Heart right ventricle (tissue), 16 donors: ENCODE data around the gene TRIAP1. TPM values are rescaled to one million over a fixed set of nuclear protein-coding genes. Genes with fewer than 3 reads are reported as not detected.

Source experiments
- ATAC-seq, 8 donors: fragments of 200-7000 bp; cut with Tn5 transposase; one replicate each; pipeline ENCODE4 v1.9.1; 2020; ENCODE audit warnings: mild to moderate bottlenecking in 8 of 8, moderate library complexity in 8 of 8, moderate number of reproducible peaks in 1 of 8
- DNase-seq, 2 donors: peaks; one replicate each; pipeline ENCODE4 v3.0.0-alpha.2; 2020
- H3K27ac ChIP-seq, 10 donors: fragments of 200-600 bp; sonication (generic) in 2 of 10; one replicate each; pipeline versions ENCODE4 v1.5.0 to v1.8.0; 2020 to 2022; ENCODE audit warnings: mild to moderate bottlenecking in 3 of 10
- H3K27me3 ChIP-seq, 7 donors: fragments of 200-600 bp; one replicate each; pipeline ENCODE4 v1.8.0; 2021 to 2022; ENCODE audit warnings: mild to moderate bottlenecking in 2 of 7
- H3K36me3 ChIP-seq, 9 donors: fragments of 200-600 bp; sonication (generic) in 1 of 9; one replicate each; pipeline versions ENCODE4 v1.5.0 to v1.8.0; 2020 to 2022; ENCODE audit warnings: mild to moderate bottlenecking in 2 of 9
- H3K4me1 ChIP-seq, 9 donors: fragments of 200-600 bp; sonication (generic) in 1 of 9; one replicate each; pipeline versions ENCODE4 v1.5.0 to v1.8.0; 2020 to 2022; ENCODE audit warnings: mild to moderate bottlenecking in 4 of 9
- H3K4me3 ChIP-seq, 10 donors: fragments of 200-600 bp; sonication (generic) in 2 of 10; one replicate each; pipeline versions ENCODE4 v1.5.0 to v1.8.0; 2020 to 2022; ENCODE audit warnings: mild to moderate bottlenecking in 7 of 10, moderate library complexity in 2 of 10
- H3K9me3 ChIP-seq, 11 donors: fragments of 200-600 bp in 10 of 11; sonication (generic) in 2 of 11; one replicate each; pipeline versions ENCODE4 v1.5.0 to v1.8.0; 2013 to 2022; ENCODE audit warnings: mild to moderate bottlenecking in 2 of 11, control low read depth in 1 of 11, moderate library complexity in 1 of 11
- WGBS, 2 donors: extraction: QIAGEN DNeasy Blood & Tissue Kit; methylation state at CpG; one replicate each; pipeline ENCODE4 v1.1.7; 2013; ENCODE audit warnings: inconsistent platforms in 1 of 2; 5-methylcytosine and 5-hydroxymethylcytosine counted together
- intact Hi-C, 10 donors: fragments of 100-400 bp; cut with DNase I; formaldehyde crosslinking; loops; one replicate each; pipeline versions ENCODE4 v1.11.1 to v1.14.2; 2022
- polyA plus RNA-seq, 2 donors: library from polyadenylated mRNA; stranded (reverse); fragments of 200-250 nt; gene quantifications; one replicate each; pipeline ENCODE4 v1.2.3, GENCODE V29; 2013
- total RNA-seq, 10 donors: library from RNA; stranded (reverse); fragmentation: NEBNext Ultra II Directional in 3 of 10; extraction: Animal tissue kit (Norgen Biotek cat#: 25700) in 3 of 10; gene quantifications; one replicate each; pipeline versions ENCODE4 v1.2.1 to v1.2.4, GENCODE V29; 2021 to 2023
- TF ChIP-seq, protein P1 (sequence below), 9 donors: fragments of 200-600 bp; sonication (generic) in 2 of 9; IDR thresholded peaks; one replicate each; pipeline versions ENCODE4 v1.5.0 to v1.8.0; 2021 to 2022; ENCODE audit warnings: antibody characterized with exemption in 9 of 9, mild to moderate bottlenecking in 5 of 9, moderate library complexity in 1 of 9
- donor health status: Arrhythmogenic right ventricular cardiomyopathy.
- donor health status: ischemic (EF 13 %, LVEDD 7.1; RV severe dilation, severe dysfunction).
- donor health status: healthy with polysubstance abuse.
- donor health status: DM: no; HTN: yes; CAD: no.
- donor health status: DM: no; HTN: no; CAD: no.
- donor health status: ischemic (EF 25% LVEDD 6.9; RV normal size, moderate dysfunction).
- donor health status: ischemic (EF 25% LVEDD 5.7; RV mildly dilated, moderate dysfunction).
- donor health status: healthy.
- donor health status: DM: yes; HTN: yes; CAD: no.
- donor health status: Ischemic cardiomyopathy.
- donor health status: ischemic (EF 35%, LVEDD 5.7; RV mildly dilated, moderate dysfunction).
- donor health status: nonischemic (EF 11% LVEDD 7.7; RV severe dilation, severe dysfunction).
- donor health status: DM: yes; HTN: yes; CAD: no.
- donor health status: PGD.
- donor health status: ischemic (EF 29% LVEDD 5.4; RV normal size, mild dysfunction).
- donor health status: nonischemic (EF 23%, LVEDD 6.1; RV moderate dilation, normal function).

TRIAP1 gene
- total and polyA plus RNA-seq, 12 donors = 10.1 to 28.9 (median 13.0) TPM

DNA sequence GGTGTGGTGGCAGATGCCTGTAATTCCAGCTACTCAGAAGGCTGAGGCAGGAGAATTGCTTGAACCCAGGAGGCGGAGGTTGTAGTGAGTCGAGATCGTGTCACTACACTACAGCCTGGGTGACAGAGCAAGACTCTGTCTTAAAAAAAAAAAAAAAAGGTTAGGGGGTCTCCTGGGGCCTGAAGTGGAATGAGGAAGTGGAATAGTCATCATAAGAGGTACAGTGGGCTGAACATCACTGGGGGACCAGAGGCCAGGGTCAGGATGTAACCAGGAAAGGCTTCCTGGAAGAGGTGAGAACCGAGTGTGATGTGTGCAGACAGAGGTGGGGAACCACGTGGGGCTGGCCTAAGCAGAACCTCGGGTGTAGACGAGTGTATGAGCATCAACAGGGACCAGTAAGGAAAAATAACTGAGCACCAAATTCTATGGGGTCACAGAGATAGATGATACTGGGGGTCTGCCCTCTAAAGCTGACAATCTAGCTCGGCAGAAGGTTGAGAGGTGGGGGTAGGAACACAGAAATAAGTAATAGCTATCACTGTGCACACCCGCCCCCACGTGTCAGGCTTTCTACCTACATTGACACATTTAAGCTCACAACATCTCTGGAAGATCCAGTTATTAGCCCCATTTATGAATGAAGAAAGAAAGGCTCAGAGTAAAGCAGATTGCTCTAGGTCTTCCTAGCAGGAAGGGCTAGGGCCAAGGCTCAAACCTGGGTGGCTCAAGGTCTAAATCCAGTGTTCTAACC is 13.2 kb downstream of the TRIAP1 start:
- H3K36me3 ChIP-seq = no peaks in the 10 kb centered on the region
- peaks cover 0 to 6% (median 0%) of the 10 kb centered on the region in 9 donors for H3K4me1 ChIP-seq
- H3K27ac ChIP-seq = no peak overlapping the region
- ATAC-seq (no peak), DNase-seq (no peak)
- peaks cover 0 to 5% (median 0%) of the 10 kb centered on the region in 7 donors for H3K27me3 ChIP-seq
- 56 to 61% methylated on average over 10 of the region's 10 CpGs for WGBS, 2 donors
- intact Hi-C loops = no loop called here
- TF ChIP-seq, protein P1, sequence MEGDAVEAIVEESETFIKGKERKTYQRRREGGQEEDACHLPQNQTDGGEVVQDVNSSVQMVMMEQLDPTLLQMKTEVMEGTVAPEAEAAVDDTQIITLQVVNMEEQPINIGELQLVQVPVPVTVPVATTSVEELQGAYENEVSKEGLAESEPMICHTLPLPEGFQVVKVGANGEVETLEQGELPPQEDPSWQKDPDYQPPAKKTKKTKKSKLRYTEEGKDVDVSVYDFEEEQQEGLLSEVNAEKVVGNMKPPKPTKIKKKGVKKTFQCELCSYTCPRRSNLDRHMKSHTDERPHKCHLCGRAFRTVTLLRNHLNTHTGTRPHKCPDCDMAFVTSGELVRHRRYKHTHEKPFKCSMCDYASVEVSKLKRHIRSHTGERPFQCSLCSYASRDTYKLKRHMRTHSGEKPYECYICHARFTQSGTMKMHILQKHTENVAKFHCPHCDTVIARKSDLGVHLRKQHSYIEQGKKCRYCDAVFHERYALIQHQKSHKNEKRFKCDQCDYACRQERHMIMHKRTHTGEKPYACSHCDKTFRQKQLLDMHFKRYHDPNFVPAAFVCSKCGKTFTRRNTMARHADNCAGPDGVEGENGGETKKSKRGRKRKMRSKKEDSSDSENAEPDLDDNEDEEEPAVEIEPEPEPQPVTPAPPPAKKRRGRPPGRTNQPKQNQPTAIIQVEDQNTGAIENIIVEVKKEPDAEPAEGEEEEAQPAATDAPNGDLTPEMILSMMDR (IDR thresholded peaks at IDR 0.05) = no peak
- no peak overlapping the region for H3K4me3 ChIP-seq
- H3K9me3 ChIP-seq = no peaks in the 10 kb centered on the region

DNA sequence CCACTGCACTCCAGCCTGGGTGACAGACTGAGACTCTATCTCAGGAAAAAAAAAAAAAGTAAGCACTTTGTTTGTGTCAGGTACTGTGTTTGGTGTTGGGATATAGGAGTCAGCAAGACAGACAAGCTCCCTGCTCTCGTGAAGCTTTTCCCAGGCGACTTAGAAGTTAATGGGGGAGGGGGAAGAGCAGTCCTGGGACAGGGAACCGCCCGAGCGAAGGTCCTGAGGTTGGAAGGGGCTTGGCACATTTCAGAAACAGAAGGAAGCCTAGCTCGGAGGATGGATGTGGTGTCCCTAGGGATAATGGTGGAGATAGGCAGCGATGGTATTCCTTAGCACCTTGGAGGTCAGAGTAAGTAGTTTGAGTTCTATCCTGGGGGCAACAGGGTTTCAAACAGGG is 16.8 kb downstream of the TRIAP1 start:
- H3K4me1 ChIP-seq = peaks cover 0 to 5% (median 0%) of the 10 kb centered on the region in 9 donors
- H3K27me3 ChIP-seq = peaks cover 0 to 5% (median 0%) of the 10 kb centered on the region in 7 donors
- no peak for ATAC-seq
- TF ChIP-seq, protein P1 (IDR thresholded peaks at IDR 0.05) = no peak
- WGBS, 2 donors = 55 to 58% methylated on average over 7 of the region's 7 CpGs
- no peak overlapping the region for H3K4me3 ChIP-seq
- H3K36me3 ChIP-seq = no peaks in the 10 kb centered on the region
- no peaks in the 10 kb centered on the region for H3K9me3 ChIP-seq
- intact Hi-C loops = loop anchor here in 1 of 10 donors (5.0 kb wide), 1 partner anchor 72 kb away; no protein-coding TSS in a partner anchor
- no peak overlapping the region for H3K27ac ChIP-seq
- DNase-seq = no peak

DNA sequence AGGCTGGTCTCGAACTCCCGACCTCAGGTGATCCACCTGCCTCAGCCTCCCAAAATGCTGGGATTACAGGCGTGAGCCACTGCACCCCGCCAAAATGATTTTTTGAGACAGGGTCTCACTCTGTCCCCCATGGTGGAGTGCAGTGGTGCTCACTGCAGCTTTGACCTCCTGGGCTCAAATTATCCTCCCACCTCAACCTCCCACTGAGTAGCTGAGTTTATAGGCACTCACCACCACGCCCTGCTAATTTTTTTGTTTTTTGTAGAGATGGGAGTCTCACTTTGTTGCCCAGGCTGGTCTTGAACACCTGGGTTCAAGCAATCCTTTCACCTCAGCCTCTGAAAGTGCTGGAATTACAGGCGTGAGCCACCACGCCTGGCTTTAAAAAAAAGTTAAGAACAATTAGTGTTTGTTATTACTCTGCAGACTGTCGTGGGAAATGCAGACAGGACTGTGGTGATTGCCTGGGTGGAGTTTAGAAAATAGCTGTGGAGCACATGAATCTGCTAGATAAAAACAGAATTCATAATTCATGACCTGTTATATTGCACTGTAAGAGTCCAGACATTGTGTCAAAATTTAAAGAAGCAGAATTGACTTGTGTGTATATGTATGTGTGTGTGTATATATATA is 17.5 kb downstream of the TRIAP1 start:
- H3K9me3 ChIP-seq = no peaks in the 10 kb centered on the region
- intact Hi-C loops = loop anchor here in 1 of 10 donors (5.0 kb wide), 1 partner anchor 71 kb away; no protein-coding TSS in a partner anchor
- H3K4me1 ChIP-seq = peaks cover 0 to 5% (median 0%) of the 10 kb centered on the region in 9 donors
- H3K36me3 ChIP-seq = no peaks in the 10 kb centered on the region
- H3K27ac ChIP-seq = no peak overlapping the region
- H3K27me3 ChIP-seq = peaks cover 0 to 5% (median 0%) of the 10 kb centered on the region in 7 donors
- 65 to 66% methylated on average over 8 of the region's 8 CpGs for WGBS, 2 donors
- TF ChIP-seq, protein P1 (IDR thresholded peaks at IDR 0.05) = no peak
- no peak overlapping the region for H3K4me3 ChIP-seq
- ATAC-seq (no peak), DNase-seq (no peak)

DNA sequence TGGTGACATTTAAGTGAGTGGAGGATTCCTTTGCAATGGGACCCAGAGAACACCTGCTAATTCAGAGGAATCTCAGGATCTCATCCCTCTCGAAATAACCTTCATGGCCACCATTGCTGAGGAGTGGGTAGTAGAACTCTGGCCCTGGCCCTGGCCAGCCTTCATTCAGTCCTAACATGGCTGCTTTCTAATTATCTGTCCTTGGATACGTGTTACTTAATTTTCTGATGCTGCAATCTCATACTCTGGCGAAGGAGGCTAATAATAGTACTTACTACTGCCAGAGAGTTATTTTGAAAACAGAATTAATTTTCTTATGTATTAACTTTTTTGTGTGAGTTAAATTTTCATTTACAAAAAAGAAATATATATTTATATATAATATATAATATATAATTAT is 20.4 kb downstream of the TRIAP1 start:
- no peaks in the 10 kb centered on the region for H3K9me3 ChIP-seq
- no peaks in the 10 kb centered on the region for H3K36me3 ChIP-seq
- H3K4me1 ChIP-seq = peaks cover 0 to 5% (median 0%) of the 10 kb centered on the region in 9 donors
- ATAC-seq (peak in 4 of 8 donors; percentile 59 to 70 (median 64)), DNase-seq (no peak)
- no peak overlapping the region for H3K4me3 ChIP-seq
- H3K27ac ChIP-seq = peak overlapping the region in 3 of 10 donors; percentile 19 to 43 (median 41)
- TF ChIP-seq, protein P1 (IDR thresholded peaks at IDR 0.05) = no peak
- H3K27me3 ChIP-seq = peaks cover 0 to 4% (median 0%) of the 10 kb centered on the region in 7 donors
- WGBS, 2 donors = 57 to 65% methylated on average over 3 of the region's 3 CpGs
- intact Hi-C loops = loop anchor here in 1 of 10 donors (5.0 kb wide), 1 partner anchor 68 kb away; no protein-coding TSS in a partner anchor
